Amniotic epithelial cell (primary cell): ENCODE data around the gene DAAM1.

Experiments used
- DNase-seq: peaks from one replicate; pipeline ENCODE4 v3.0.0-alpha.2; 2010; ENCODE audit warnings: low read depth

DAAM1 gene

GRCh38 chr14:59314953-59315599 is 126.6 kb downstream of the DAAM1 start:
- no peak for DNase-seq

- DNase-seq: no peak
Measured at GRCh38 chr14:59316151-59316830, 127.8 kb downstream of the DAAM1 start.

GRCh38 chr14:59317346-59317745 is 128.9 kb downstream of the DAAM1 start:
- DNase-seq: no peak

- DNase-seq: no peak
Measured at GRCh38 chr14:59317798-59318505, 129.5 kb downstream of the DAAM1 start.

GRCh38 chr14:59318908-59319307 is 130.4 kb downstream of the DAAM1 start:
- DNase-seq: peak; percentile 55

- no peak for DNase-seq
Measured at GRCh38 chr14:59320361-59320760, 131.9 kb downstream of the DAAM1 start.

GRCh38 chr14:59320763-59321625 is 132.5 kb downstream of the DAAM1 start:
- DNase-seq: peak; percentile 73

GRCh38 chr14:59321626-59321949 is 133.1 kb downstream of the DAAM1 start:
- no peak for DNase-seq

- peak; percentile 40 for DNase-seq
Measured at GRCh38 chr14:59325906-59326305, 137.4 kb downstream of the DAAM1 start.

- no peak for DNase-seq
Measured at GRCh38 chr14:59328454-59328853, 140.0 kb downstream of the DAAM1 start.

- DNase-seq: no peak
Measured at GRCh38 chr14:59330455-59330854, 142.0 kb downstream of the DAAM1 start.

- no peak for DNase-seq
Measured at GRCh38 chr14:59331217-59331616, 142.8 kb downstream of the DAAM1 start.

GRCh38 chr14:59332727-59333126 is 144.3 kb downstream of the DAAM1 start:
- peak; percentile 86 for DNase-seq

- peak; percentile 22 for DNase-seq
Measured at GRCh38 chr14:59333235-59333634, 144.8 kb downstream of the DAAM1 start.

- peak; percentile 98 for DNase-seq
Measured at GRCh38 chr14:59333668-59334067, 145.2 kb downstream of the DAAM1 start.

- DNase-seq: no peak
Measured at GRCh38 chr14:59334253-59334652, 145.8 kb downstream of the DAAM1 start.

- DNase-seq: no peak
Measured at GRCh38 chr14:59336098-59336497, 147.6 kb downstream of the DAAM1 start.

- DNase-seq: no peak
Measured at GRCh38 chr14:59336706-59337105, 148.2 kb downstream of the DAAM1 start.

- peak; percentile 78 for DNase-seq
Measured at GRCh38 chr14:59337141-59337611, 148.7 kb downstream of the DAAM1 start.

- DNase-seq: no peak
Measured at GRCh38 chr14:59338761-59339160, 150.3 kb downstream of the DAAM1 start.

- DNase-seq: no peak
Measured at GRCh38 chr14:59339524-59340330, 151.3 kb downstream of the DAAM1 start.
